ENCODE results near the gene BPNT1.

DNA sequence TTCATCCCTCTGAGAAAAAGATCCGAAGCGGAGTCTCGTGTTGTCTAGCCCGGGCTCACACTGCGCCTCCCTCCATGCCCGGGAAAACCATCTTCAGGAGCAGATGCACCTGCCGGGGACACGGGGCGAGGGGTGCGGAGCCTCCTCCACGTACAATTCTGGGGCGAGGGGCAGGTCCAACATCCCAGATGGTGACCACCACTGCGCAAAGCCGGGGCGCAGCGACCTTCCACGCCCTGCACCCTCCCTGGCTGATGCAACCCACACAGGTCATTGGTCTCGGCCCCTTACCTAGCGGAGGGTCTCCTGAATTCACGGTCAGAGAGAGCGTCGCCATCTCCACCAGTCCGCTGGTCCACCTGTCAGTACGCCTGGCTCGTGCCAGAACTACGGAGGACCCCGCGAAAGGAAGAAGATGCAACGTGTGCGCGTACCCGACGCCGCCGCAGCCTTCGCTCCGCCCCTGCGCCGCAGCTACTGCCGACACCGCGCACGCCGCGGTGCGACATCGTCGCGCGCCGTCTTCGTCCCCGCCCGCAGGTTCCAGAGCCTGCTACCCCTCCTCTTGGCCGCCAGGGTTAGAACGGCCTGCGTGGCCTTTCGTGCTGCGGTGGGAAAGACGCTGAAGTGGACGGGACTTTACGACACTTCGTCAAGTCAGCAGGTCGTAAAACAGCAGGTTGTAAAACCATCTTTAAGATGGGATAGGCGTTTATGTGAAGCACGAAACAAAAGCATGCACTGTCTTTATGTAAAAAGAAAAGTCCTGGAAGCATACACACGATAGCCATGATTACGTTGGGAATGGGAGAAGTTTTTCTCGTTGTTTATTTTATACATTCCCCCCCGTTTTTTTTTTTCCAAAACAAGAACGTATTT is 43.3 kb downstream of the BPNT1 start, which contains the start of gene EPRS1:
- TF ChIP-seq, protein P1, sequence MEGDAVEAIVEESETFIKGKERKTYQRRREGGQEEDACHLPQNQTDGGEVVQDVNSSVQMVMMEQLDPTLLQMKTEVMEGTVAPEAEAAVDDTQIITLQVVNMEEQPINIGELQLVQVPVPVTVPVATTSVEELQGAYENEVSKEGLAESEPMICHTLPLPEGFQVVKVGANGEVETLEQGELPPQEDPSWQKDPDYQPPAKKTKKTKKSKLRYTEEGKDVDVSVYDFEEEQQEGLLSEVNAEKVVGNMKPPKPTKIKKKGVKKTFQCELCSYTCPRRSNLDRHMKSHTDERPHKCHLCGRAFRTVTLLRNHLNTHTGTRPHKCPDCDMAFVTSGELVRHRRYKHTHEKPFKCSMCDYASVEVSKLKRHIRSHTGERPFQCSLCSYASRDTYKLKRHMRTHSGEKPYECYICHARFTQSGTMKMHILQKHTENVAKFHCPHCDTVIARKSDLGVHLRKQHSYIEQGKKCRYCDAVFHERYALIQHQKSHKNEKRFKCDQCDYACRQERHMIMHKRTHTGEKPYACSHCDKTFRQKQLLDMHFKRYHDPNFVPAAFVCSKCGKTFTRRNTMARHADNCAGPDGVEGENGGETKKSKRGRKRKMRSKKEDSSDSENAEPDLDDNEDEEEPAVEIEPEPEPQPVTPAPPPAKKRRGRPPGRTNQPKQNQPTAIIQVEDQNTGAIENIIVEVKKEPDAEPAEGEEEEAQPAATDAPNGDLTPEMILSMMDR (IDR thresholded peaks at IDR 0.05), result peak; percentile 60 to 92 (median 92)
- no peak for TF ChIP-seq POLR2A (IDR thresholded peaks at IDR 0.05)
